ENCODE measurements around the gene COL27A1.

DNA sequence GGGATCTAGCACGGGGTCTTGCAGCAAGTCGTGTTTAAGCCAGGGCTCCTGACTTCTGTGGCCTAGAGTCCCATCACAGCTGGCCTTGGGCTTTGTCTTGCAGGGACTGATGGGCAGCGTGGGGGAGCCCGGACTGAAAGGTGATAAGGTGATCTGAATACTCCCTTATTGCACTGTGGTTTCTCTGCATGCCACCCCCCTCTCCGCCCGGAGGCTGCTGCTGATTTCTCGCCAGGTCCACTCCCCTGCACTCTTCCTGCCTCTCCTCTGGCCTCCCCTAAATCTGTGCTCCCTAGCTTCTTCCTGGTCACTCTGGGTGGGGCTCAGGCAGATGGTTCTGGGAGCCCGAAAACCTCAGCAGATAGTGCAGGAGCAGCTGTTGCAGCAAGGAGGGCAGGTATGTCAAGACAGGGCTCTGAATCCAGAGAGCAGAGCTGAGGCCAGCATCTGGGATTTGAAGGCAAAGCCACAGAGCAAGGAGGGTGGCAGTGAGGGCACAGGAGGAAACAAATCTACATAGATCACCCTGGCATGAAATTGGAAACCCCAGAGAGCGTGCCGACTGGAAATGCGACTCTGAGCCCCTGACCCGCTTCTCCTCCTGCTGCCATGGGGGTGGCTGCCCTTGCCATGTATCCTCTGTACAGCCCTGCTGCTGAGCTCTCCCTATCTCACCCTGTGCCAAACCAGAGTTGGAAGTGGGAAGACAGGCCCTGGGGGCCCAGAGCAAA, 76.5 kb downstream of the COL27A1 start:
- TF ChIP-seq, protein P1, sequence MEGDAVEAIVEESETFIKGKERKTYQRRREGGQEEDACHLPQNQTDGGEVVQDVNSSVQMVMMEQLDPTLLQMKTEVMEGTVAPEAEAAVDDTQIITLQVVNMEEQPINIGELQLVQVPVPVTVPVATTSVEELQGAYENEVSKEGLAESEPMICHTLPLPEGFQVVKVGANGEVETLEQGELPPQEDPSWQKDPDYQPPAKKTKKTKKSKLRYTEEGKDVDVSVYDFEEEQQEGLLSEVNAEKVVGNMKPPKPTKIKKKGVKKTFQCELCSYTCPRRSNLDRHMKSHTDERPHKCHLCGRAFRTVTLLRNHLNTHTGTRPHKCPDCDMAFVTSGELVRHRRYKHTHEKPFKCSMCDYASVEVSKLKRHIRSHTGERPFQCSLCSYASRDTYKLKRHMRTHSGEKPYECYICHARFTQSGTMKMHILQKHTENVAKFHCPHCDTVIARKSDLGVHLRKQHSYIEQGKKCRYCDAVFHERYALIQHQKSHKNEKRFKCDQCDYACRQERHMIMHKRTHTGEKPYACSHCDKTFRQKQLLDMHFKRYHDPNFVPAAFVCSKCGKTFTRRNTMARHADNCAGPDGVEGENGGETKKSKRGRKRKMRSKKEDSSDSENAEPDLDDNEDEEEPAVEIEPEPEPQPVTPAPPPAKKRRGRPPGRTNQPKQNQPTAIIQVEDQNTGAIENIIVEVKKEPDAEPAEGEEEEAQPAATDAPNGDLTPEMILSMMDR (IDR thresholded peaks at IDR 0.05): no peak
- TF ChIP-seq POLR2A (IDR thresholded peaks at IDR 0.05) (no peak), POLR2AphosphoS5 (IDR thresholded peaks at IDR 0.05) (no peak)
